ENCODE measurements around the gene ARL5C.
"Not testable (repeated sequence)": the region's sequence is repeated elsewhere in the genome, so short reads cannot be mapped to it uniquely, and the experiment has no call there.

ARL5C gene

GRCh38 chr17:39141294-39141693 lies 24.7 kb downstream of the ARL5C start:
- DNase-seq (ENCODE audit: low spot score), result no peak

- DNase-seq (ENCODE audit: low spot score), result no peak
Observed at GRCh38 chr17:39139561-39139960, 26.4 kb downstream of the ARL5C start.

GRCh38 chr17:39139161-39139511 lies 26.8 kb downstream of the ARL5C start:
- no peak for DNase-seq (ENCODE audit: low spot score)

- no peak for DNase-seq (ENCODE audit: low spot score)
Observed at GRCh38 chr17:39138431-39139160, 27.4 kb downstream of the ARL5C start.

- DNase-seq (ENCODE audit: low spot score), result no peak
Observed at GRCh38 chr17:39134878-39135277, 31.1 kb downstream of the ARL5C start.

- no peak for DNase-seq (ENCODE audit: low spot score)
Observed at GRCh38 chr17:39132192-39132610, 33.8 kb downstream of the ARL5C start.

GRCh38 chr17:39131616-39132015 lies 34.3 kb downstream of the ARL5C start:
- DNase-seq (ENCODE audit: low spot score), result no peak

GRCh38 chr17:39130205-39130604 lies 35.8 kb downstream of the ARL5C start:
- no peak for DNase-seq (ENCODE audit: low spot score)

- DNase-seq (ENCODE audit: low spot score), result not testable (repeated sequence)
Observed at GRCh38 chr17:39129544-39129943, 36.4 kb downstream of the ARL5C start.

GRCh38 chr17:39126436-39126835 lies 39.5 kb downstream of the ARL5C start:
- no peak for DNase-seq (ENCODE audit: low spot score)

GRCh38 chr17:39125143-39125875 lies 40.7 kb downstream of the ARL5C start:
- no peak for DNase-seq (ENCODE audit: low spot score)

GRCh38 chr17:39123627-39124026 lies 42.3 kb downstream of the ARL5C start:
- DNase-seq (ENCODE audit: low spot score), result no peak

- no peak for DNase-seq (ENCODE audit: low spot score)
Observed at GRCh38 chr17:39122991-39123390, 43.0 kb downstream of the ARL5C start.

- not testable (repeated sequence) for DNase-seq (ENCODE audit: low spot score)
Observed at GRCh38 chr17:39121919-39122318, 44.0 kb downstream of the ARL5C start.

- DNase-seq (ENCODE audit: low spot score), result no peak
Observed at GRCh38 chr17:39118674-39119419, 47.1 kb downstream of the ARL5C start.

- DNase-seq (ENCODE audit: low spot score), result no peak
Observed at GRCh38 chr17:39116224-39116623, 49.7 kb downstream of the ARL5C start.

GRCh38 chr17:39115135-39115534 lies 50.8 kb downstream of the ARL5C start:
- DNase-seq (ENCODE audit: low spot score), result no peak

GRCh38 chr17:39114723-39115122 lies 51.2 kb downstream of the ARL5C start:
- no peak for DNase-seq (ENCODE audit: low spot score)

GRCh38 chr17:39113871-39114270 lies 52.1 kb downstream of the ARL5C start:
- no peak for DNase-seq (ENCODE audit: low spot score)

- no peak for DNase-seq (ENCODE audit: low spot score)
Observed at GRCh38 chr17:39110435-39111136, 55.4 kb downstream of the ARL5C start.

- no peak for DNase-seq (ENCODE audit: low spot score)
Observed at GRCh38 chr17:39108461-39109375, 57.2 kb downstream of the ARL5C start.
